ENCODE results near the gene AMBRA1. TPM values are rescaled to one million over a fixed set of nuclear protein-coding genes. Genes with fewer than 3 reads are reported as not detected.

AMBRA1 gene
- total RNA-seq, 2 experiments from 2014 or later: 24.6 to 30.7 TPM

- DNase-seq (ENCODE audit: low spot score): no peak
These were observed 107.9 kb downstream of the AMBRA1 start for GRCh38 chr11:46485856-46486443.

DNA sequence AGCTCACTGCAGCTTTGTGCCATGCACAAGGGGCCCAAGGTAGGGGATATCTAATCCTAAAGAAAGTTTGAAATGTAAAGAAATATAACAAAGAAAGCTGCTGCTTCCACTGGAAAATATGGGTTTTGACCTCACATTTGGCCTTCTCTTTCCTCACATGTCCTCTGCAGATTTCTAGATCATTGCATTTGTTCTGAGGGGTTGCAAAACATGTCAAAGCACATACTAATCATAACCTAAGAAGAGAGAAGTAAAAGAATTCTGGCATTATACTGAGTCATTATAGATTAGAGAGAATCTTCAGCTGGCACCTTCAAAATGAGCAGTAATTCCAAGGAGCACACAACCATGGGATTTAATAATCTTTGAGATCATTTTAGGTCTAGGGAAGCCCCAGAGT lies 109.7 kb downstream of the AMBRA1 start:
- Histone ChIP-seq H3K9me3 (ENCODE audit: low read length) (no peaks in the 10 kb centered on the region), H3K79me2 (ENCODE audit: insufficient read depth, low read depth, low read length) (no peaks in the 10 kb centered on the region), H3K4me2 (ENCODE audit: low read length) (no peak overlapping the region), H3K9me2 (ENCODE audit: insufficient read depth, low read length) (no peaks in the 10 kb centered on the region), H2AFZ (ENCODE audit: low read length) (no peak overlapping the region), H3K4me1 (ENCODE audit: insufficient read depth, low read length, poor library complexity, severe bottlenecking) (no peaks in the 10 kb centered on the region), H4K20me1 (ENCODE audit: insufficient read depth, low read length) (no peaks in the 10 kb centered on the region), H3K4me3 (ENCODE audit: low read depth, low read length, poor library complexity, severe bottlenecking) (no peak overlapping the region), H3K36me3 (ENCODE audit: insufficient read depth, low read length) (peaks cover 3% of the 10 kb centered on the region; the same call in 1 of the 2 replicates), H3K27ac (ENCODE audit: low read depth, low read length, poor library complexity, severe bottlenecking) (no peak overlapping the region)
- intact Hi-C loops (cut with micrococcal nuclease; ENCODE audit: unreplicated experiment): no loop called here
- no peak for TF ChIP-seq EZH2phosphoT487 (IDR thresholded peaks at IDR 0.05; ENCODE audit: borderline replicate concordance, low read depth, low read length)
- TF ChIP-seq CTCF (conservative IDR thresholded peaks at IDR 0.05; ENCODE audit: low read length): no peak
- ChIA-PET CTCF (ENCODE audit: unreplicated experiment) (no interaction called here), POLR2A (no interaction called here)
- DNase-seq (ENCODE audit: low spot score): no peak
- no TSS peak for BruUV-seq (replicated peaks)

More at GRCh38 chr11:46485856-46486443, 107.9 kb downstream of the AMBRA1 start:
- no TSS peak for BruUV-seq (replicated peaks)
- no peaks in the 10 kb centered on the region for H3K9me2 ChIP-seq (ENCODE audit: insufficient read depth, low read length)
- H4K20me1 ChIP-seq (ENCODE audit: insufficient read depth, low read length): no peaks in the 10 kb centered on the region
- no peak overlapping the region for H3K27ac ChIP-seq (ENCODE audit: low read depth, low read length, poor library complexity, severe bottlenecking)
- intact Hi-C loops (cut with micrococcal nuclease; ENCODE audit: unreplicated experiment): no loop called here
- H3K4me2 ChIP-seq (ENCODE audit: low read length): no peak overlapping the region
- H3K36me3 ChIP-seq (ENCODE audit: insufficient read depth, low read length): peaks cover 11% of the 10 kb centered on the region; the same call in 1 of the 2 replicates
- H3K9me3 ChIP-seq (ENCODE audit: low read length): no peaks in the 10 kb centered on the region
- no peak overlapping the region for H2AFZ ChIP-seq (ENCODE audit: low read length)
- ChIA-PET POLR2A (interaction anchor here (0.7 to 2.0 kb wide), 2 partner anchors 8 to 286 kb away, joined by 3 to 6 read pairs; no protein-coding TSS in a partner anchor), CTCF (ENCODE audit: unreplicated experiment) (no interaction called here)
- no peaks in the 10 kb centered on the region for H3K79me2 ChIP-seq (ENCODE audit: insufficient read depth, low read depth, low read length)
- H3K4me1 ChIP-seq (ENCODE audit: insufficient read depth, low read length, poor library complexity, severe bottlenecking): no peaks in the 10 kb centered on the region
- H3K4me3 ChIP-seq (ENCODE audit: low read depth, low read length, poor library complexity, severe bottlenecking): no peak overlapping the region
- TF ChIP-seq EZH2phosphoT487 (IDR thresholded peaks at IDR 0.05; ENCODE audit: borderline replicate concordance, low read depth, low read length) (no peak), CTCF (conservative IDR thresholded peaks at IDR 0.05; ENCODE audit: low read length) (no peak)

GRCh38 chr11:46480909-46481308 lies 112.9 kb downstream of the AMBRA1 start:
- BruUV-seq (replicated peaks): no TSS peak
- no peaks in the 10 kb centered on the region for H3K9me2 ChIP-seq (ENCODE audit: insufficient read depth, low read length)

More at GRCh38 chr11:46480909-46481308, 112.9 kb downstream of the AMBRA1 start:
- ChIA-PET CTCF (ENCODE audit: unreplicated experiment) (no interaction called here), POLR2A (no interaction called here)
- intact Hi-C loops (cut with micrococcal nuclease; ENCODE audit: unreplicated experiment): no loop called here
- Histone ChIP-seq H3K4me1 (ENCODE audit: insufficient read depth, low read length, poor library complexity, severe bottlenecking) (no peaks in the 10 kb centered on the region), H2AFZ (ENCODE audit: low read length) (no peak overlapping the region), H3K79me2 (ENCODE audit: insufficient read depth, low read depth, low read length) (no peaks in the 10 kb centered on the region), H3K27ac (ENCODE audit: low read depth, low read length, poor library complexity, severe bottlenecking) (no peak overlapping the region), H3K4me3 (ENCODE audit: low read depth, low read length, poor library complexity, severe bottlenecking) (no peak overlapping the region), H3K9me3 (ENCODE audit: low read length) (no peaks in the 10 kb centered on the region), H3K4me2 (ENCODE audit: low read length) (no peak overlapping the region), H4K20me1 (ENCODE audit: insufficient read depth, low read length) (no peaks in the 10 kb centered on the region), H3K36me3 (ENCODE audit: insufficient read depth, low read length) (peaks cover 3% of the 10 kb centered on the region; the same call in 1 of the 2 replicates)
- TF ChIP-seq EZH2phosphoT487 (IDR thresholded peaks at IDR 0.05; ENCODE audit: borderline replicate concordance, low read depth, low read length): no peak
- no peak for TF ChIP-seq CTCF (conservative IDR thresholded peaks at IDR 0.05; ENCODE audit: low read length)
- no peak for DNase-seq (ENCODE audit: low spot score)
